Measurements from ENCODE around the gene NRIP1. TPM values are rescaled to one million over a fixed set of nuclear protein-coding genes. Genes with fewer than 3 reads are reported as not detected.

Gene NRIP1
- total and polyA plus RNA-seq, 2 of the 8 experiments (the other 6 are each of a cell fraction or from before 2014, with no cell fraction given) = 1.5 to 9.3 TPM

GRCh38 chr21:15006594-15007230, 58.1 kb downstream of the NRIP1 start (continued):
- TF ChIP-seq MAFK (IDR thresholded peaks at IDR 0.05; ENCODE audit: low read depth, low read length) (no peak), CHD7 (IDR thresholded peaks at IDR 0.05; ENCODE audit: insufficient replicate concordance, low read length) (no peak), HDAC2 (IDR thresholded peaks at IDR 0.05; ENCODE audit: borderline replicate concordance in 1 of 2, low read depth in 2 of 2, low read length in 2 of 2) (no peak), GABPA (IDR thresholded peaks at IDR 0.05; ENCODE audit: borderline replicate concordance, insufficient read depth, low read length) (no peak), SIN3A (conservative IDR thresholded peaks at IDR 0.05 in 1 of 2, IDR thresholded peaks at IDR 0.05 in 1 of 2; ENCODE audit: low read depth in 1 of 2, low read length in 2 of 2) (no peak), YY1 (IDR thresholded peaks at IDR 0.05; ENCODE audit: low read depth, low read length) (no peak)
